UCSD-AML1 (cell line): ENCODE measurements around the gene CD33.
A peak's percentile ranks its signal among the peaks of the same experiment; 100 is the strongest.

Experiments used
- DNase-seq: peaks from one replicate; lab custom pipeline; 2025; ENCODE audit not compliant: unreplicated experiment; lab: John Stamatoyannopoulos, UW

Gene CD33

DNA sequence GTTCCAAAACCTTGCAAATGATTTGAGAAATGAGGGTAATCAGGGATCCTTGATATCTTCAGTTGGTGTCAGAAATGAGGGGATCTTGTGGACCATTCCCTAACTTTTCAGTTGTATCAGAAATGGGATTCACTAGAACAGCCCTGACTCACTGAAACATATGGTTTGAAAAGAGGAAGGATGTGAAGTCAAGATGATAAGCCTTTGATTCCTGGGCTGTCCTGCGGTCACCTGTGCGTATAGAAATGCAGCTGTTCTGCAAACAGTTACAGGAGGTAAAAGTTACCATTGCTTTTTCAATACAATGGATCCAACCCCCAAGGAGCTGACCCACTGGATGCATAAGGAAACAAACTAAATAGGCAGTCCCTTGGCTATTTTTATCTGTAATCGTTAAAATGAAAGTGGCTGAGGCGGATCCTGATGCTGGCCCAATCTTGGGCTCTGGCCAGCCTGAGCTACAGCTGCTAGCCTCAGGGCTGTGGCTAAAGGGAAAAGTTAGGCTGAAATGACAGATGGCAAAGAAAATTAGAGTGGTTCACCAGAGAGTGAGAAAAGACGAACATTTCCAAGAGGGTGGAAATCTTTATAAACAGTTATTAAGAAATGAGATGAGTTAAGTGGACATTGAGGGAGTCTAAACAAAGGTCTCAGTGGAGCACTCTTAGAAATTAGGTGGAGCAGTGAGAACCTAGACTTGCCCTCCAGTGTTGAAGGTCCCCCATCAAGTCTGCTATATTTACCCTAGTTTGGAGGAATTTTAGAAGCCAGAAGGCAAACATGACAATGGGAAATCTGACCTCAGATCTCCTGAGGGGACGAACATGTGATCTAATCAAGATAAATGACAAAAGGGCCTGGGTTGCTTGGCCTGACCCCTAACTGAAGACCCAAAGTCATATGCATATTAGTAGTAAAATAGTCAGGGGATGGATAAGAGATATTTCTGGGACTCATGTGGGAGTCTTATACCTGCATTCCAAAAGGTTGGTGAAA, 33.6 kb downstream of the CD33 start:
- no peak for DNase-seq

DNA sequence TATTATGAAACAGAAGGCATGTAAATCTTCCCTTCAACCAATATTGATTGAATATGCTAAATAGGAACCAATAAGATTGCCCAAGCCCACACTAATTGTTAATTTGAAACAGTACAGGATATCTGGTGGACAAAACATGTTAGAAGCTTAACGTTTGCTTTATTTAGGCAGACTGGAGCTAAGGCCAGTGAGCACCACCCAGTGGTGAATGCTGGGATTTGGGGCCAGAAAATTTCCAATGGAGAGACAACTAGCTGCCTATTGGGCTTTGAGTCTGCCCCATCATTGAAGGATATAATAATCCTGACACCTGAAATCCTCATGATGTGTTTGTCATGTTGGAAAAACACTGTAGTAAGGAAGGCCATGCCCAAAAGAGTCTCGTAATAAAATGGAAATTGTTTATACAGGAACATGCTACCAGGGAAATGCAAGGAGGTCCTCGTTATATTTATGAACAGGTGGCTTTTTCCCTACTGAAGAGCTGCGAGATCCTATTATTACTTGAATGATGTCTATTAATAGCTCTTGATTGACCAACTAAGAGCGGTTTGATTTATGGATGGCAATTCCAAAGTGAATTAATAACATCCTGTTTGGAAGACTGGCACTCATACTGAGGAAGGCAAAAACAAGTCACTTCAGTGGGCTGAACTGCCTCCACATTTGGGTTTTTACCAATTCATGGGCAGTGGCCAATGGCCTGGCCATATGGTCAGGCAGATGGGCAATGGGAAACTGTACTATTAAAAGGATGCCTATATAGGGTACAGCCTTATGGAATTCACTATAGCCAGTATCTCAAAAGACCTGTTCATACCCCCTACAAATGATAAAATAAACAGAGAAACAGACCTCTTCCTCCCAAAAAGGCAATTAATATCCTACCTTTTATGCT, 34.7 kb downstream of the CD33 start:
- DNase-seq = peak; percentile 68

DNA sequence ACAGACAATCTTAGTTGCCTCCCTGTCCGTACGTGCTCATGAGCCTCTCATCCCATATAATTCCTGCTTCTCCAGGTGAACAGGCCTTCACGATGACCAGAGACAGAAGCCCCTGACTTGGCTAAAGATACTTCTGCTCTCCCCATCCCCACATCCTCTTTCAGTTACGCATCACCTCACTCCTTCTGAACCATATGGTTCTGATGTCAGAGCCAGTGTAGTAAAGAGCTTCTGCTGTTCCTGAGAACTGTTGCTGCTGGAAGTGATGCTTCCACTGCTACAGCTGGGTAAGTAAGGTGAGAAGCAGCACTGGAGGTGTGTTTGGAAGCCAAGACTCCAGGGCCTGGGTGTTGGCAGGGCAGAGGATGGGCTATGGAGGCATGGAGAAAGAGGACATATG, 38.9 kb downstream of the CD33 start:
- DNase-seq = no peak

DNA sequence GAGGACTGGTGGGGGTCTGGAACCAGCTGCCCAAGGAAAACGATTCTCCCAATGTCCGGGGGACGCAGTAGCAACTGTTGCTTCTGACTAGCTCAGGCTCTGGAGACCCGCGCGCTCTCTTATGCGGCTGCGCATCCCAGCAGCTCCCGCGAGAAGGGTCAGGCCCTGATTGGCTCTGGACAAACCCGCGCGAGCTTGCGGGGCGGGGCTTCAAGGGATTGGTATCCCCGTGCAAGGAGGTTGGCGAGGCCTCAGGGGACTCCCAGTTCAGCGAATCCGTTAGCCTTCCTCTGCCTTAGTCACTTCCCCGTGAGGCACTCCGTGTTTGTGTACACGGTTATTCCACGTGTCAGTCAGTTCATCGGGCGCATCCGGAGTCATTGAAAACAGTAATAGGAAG, 46.2 kb downstream of the CD33 start:
- DNase-seq = no peak

DNA sequence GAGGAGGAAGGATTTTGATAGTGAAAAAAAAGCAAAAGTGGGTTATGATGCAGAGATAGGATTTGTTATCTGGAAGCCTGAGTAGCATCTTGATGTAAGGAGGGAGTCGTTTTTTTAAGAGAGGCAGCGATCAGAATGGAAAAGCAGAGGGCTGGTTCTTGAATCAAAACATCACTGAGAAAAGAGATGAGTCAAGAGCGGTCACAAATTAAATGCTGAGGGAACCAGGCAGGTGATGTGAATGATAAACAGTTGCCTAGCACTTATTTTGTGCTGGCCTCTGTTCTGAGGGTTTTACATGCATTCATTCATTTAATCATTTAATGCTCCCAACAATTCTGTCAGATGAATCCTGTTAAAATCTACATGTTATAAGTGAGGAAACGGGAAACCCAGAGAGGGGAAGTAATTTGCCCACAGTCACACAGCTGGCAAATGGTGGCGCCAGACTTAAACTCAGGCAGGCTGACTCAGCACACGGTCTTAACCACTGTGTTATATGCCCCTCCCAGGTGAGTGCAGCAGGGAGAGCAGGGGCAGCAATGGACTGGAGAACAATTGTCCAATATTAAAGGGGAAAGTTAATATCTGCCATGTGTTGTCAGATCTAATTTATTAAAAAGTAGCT, 47.4 kb downstream of the CD33 start:
- DNase-seq = no peak

DNA sequence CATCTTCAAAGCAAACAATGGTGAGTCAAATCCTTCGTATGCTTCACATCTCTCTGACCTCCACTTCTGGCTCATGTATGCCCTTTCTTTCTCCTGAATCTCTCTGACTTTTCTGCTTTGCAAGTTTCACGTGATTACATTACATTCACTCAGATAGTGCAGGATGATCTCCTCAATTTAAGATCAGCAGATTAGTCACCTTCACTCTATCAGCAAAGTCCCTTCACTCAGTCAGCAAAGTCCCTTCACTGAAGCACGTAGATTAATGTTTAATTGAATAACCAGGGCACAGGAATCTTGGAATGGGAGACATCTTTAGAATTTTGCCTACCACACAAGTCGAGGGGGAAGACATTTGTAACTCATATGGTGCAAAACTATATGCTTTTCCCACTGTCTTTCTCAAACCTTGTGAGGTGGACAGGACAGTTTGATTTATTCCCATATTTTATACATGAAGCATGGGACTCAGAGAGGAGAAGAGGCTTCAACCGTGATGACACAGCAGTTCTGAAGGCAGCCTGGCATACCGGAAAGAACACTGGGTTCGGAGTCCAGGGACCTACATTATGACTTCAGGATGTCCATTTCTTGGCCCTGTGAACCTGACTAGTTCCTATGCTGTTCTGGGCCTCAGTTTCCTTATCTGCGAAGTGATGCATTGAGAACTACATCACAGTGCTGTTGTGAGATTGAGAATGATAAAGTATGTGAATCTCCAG, 49.3 kb downstream of the CD33 start:
- DNase-seq = no peak

DNA sequence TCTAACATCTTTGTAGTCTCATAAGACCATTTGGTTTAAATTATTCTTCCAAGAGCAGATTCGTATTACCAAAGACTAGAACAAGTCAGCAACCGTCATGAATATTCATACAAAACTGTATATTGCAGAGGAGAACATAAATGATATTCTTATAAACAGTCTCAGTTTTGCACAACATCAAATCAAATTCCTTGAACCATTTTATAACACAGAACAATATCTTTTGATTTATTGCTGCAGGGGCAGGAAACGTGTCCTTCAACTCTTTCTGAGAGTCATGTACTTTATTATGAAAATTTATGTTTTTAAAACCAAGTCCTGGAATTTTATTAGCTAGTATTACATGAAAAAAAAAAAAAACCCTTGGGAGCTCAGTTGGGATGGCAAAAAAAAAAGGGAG, 52.2 kb downstream of the CD33 start:
- no peak for DNase-seq

DNA sequence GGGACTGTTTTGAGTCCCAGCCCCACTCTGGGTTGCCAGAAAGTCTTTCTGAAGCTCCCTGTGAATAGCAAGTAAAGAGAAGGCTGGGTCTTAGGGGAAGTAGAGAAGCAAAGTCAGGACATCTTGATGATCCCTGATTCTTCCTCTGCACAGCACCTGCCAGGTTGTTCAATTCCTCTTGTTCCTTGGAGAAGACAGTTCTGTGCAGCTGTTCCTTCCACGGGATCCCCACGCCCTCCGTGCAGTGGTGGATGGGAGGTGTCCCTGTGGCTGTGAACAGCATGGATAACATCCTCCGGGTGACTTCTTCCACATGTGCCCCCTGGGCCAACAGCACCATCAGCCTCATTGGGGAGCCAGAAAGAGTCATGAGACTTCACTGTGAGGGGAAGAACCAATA, 57.5 kb downstream of the CD33 start:
- DNase-seq = no peak

DNA sequence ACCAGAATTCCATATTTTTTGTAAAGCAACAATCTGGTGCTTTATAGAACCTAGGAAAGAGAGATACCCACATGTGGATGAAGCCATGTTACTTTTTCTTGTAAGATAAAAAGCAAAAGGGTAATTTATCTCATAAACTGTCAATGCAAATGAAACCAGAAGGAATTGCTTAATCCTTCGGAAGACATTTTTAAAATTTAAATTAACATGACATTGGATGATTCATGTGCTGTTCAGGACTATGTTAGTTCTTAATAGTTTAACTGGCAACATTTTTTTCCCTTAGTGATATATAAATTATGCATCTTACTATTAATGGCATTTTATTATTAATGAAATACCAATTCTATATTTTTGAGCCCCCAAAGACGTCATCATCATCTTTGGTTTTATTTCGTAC, 60.8 kb downstream of the CD33 start:
- no peak for DNase-seq
